Fibroblast of peridontal ligament (primary cell): ENCODE data around the gene SPATA16.
"Not testable (repeated sequence)": the region's sequence is repeated elsewhere in the genome, so short reads cannot be mapped to it uniquely, and the experiment has no call there.

Experiments
- DNase-seq: peaks from one replicate; pipeline ENCODE4 v3.0.0-alpha.2; 2010; ENCODE audit errors: extremely low read depth

The SPATA16 gene, protein sequence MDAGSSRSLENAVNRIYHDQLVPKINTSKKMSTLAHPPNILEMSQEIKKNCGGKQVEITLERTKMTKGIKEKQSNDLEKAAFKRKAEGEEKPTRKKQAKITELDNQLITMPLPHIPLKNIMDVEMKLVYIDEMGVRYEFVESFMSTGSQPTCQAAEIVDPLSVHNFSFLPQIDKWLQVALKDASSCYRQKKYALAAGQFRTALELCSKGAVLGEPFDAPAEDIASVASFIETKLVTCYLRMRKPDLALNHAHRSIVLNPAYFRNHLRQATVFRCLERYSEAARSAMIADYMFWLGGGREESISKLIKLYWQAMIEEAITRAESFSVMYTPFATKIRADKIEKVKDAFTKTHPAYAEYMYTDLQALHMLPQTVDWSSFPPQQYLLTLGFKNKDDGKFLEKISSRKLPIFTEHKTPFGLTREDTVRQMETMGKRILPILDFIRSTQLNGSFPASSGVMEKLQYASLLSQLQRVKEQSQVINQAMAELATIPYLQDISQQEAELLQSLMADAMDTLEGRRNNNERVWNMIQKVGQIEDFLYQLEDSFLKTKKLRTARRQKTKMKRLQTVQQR

DNA sequence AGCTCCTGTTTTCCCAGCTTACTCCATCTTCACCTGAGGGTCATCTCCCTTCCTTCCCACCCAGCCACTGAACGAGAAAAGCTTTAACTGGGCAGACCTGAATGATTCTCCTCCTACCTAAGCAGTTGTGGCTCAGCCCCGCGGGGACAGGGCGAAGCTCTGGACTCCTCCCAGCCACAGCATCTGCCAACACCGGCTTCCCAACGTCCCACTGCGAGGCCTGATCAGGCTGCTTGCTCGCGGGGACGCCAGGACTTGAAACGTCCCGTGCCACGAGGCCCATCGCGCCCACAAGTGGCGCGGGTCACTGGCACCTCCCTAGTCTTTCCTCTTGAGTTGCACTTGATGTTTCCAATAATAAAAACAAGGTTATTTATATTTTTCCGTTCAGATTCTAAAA is at the start of gene SPATA16:
TSS of gene SPATA16 (minus strand) at position 250 of the 400 bp plus-strand sequence. CDS start 23,504 bp downstream, outside the sequence.
- DNase-seq: no peak

- DNase-seq: not testable (repeated sequence)
These were observed 42.0 kb upstream of the SPATA16 start for GRCh38 chr3:173183022-173183421.

- DNase-seq: no peak
These were observed 32.6 kb upstream of the SPATA16 start for GRCh38 chr3:173173652-173174051.

- DNase-seq: not testable (repeated sequence)
These were observed 18.1 kb upstream of the SPATA16 start for GRCh38 chr3:173159139-173159538.

DNA sequence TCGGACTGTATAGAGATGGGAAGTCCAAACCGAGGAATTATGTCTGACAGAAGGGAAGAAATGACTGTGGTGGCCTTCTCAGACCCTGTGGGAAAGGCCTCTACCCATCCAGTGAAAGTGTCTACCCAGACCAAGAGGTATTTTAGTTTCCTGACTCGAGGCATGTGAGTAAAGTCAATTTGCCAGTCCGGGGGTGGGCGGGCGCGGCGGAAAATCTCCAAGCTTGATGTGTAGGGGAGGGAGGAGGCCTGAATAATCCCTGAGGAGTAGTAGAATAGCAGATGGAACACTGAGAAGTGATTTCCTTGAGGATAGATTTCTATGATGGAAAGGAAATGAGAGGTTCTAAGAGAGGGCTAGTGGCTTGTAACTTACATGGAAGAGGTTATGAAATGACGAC is 15.5 kb upstream of the SPATA16 start:
- DNase-seq: not testable (repeated sequence)

DNA sequence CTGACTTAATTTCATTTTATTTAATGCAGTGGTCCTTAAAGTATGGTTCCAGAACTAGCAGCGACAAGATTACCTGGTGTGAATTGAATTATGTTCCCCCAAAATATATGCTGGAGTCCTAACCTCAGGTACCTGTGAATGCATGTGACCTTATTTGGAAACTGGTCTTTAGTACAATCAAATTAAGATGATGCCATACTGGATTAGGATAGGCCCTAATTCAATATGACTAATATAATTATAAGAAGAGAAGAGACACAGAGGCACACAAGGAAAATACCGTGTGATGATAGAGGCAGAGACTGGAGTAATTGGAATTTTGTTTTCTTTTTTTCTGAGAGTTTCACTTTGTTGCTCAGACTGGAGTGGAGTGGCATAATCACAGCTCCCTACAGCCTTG is 12.6 kb upstream of the SPATA16 start:
- DNase-seq: no peak

- DNase-seq: no peak
These were observed 1.6 kb downstream of the SPATA16 start for GRCh38 chr3:173139420-173139819.

GRCh38 chr3:173138026-173138425 is 3.0 kb downstream of the SPATA16 start:
- no peak for DNase-seq

DNA sequence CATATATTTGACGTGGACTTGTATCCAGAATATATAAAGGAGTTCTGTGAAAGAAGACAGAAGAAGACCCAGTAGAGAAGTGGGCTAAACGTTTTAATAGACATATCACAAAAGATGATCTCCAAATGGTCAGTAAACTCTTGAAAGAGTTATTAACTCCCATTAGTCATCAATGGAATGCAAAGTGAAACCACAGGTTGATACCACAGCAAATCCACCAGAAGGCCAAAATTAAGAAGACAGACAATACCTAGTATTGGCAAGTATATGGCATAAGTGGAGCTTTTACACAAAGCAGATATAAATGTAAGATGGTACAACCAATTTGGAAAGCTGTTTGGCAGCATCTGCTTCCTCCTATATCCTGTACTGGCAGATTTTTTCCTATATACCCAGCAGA is 6.0 kb downstream of the SPATA16 start:
- no peak for DNase-seq

DNA sequence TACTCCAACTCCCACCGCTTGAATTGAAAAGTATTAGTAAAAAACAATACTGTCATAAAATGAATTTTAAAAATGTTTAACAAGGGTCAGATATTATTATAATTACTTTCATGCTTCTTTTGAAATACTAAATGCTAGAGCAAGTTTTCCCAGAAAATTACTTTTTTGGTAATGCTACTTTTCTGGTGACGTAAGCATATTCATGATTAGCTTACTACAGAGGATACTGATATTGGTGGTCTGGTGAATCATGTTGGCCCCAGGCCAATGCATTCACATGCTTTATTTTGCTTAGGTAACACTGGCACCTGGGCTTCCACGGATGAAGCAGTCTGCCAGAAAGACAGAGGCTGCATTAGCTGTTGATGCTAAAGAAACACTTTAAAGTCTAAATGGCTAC is 12.4 kb downstream of the SPATA16 start:
- DNase-seq: no peak

DNA sequence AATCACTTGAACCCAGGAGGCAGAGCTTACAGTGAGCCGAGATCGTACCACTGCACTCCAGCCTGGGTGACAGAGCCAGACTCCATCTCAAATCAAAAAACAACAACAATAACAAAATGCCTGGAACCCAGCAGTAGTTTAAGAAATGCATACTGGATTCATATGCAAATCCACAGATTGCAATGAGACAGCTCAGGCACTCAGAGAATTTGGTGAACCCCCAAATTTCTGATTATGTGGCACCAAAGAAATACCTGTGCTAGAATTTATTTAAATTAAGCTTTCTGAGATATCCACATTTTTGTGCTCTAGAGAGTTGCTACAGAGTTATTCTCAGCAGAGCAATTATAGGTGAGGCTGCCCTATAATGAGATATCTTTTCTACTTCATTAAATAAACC is 29.7 kb downstream of the SPATA16 start:
- DNase-seq: no peak

DNA sequence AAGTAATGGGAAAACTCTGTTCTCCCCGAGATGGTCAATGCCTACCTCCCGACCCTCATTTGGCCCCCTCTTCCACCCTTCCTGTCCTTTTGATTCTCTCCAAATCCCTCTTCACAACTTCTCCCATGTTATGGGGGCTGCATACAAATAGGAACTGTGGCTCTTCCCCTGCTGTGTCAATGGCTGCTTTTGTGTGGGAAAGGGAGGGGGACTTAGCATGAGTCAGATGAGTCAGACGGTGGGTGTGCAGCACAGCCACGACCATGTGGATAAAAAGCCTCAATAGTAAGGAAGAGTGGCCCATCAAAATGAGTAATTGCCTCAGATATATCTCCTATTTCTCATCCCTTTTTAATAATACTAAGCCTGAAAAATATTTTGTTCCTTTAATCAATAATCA is 31.9 kb downstream of the SPATA16 start:
- no peak for DNase-seq

- DNase-seq: no peak
These were observed 37.6 kb downstream of the SPATA16 start for GRCh38 chr3:173103469-173103868.

- DNase-seq: no peak
These were observed 42.1 kb downstream of the SPATA16 start for GRCh38 chr3:173098959-173099358.

- no peak for DNase-seq
These were observed 43.8 kb downstream of the SPATA16 start for GRCh38 chr3:173096994-173097785.

DNA sequence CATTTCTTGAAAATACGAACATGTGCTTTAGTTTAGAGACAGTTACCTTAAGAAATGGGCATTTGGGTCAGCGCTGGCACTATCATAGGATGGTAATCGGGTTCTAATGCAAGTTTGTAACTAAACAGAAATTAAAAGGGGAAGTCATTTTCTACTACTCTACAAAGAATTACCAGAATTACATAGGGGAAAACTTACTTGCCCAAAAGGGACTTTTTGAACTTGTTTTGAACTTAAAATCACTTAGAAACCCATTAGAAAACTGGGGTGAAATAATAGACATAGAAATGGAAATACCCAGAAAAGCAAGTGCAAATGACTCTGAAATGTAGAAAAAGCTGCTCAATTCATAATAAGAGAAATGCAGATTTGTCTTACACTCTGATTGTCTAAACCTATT is 44.9 kb downstream of the SPATA16 start:
- DNase-seq: no peak

DNA sequence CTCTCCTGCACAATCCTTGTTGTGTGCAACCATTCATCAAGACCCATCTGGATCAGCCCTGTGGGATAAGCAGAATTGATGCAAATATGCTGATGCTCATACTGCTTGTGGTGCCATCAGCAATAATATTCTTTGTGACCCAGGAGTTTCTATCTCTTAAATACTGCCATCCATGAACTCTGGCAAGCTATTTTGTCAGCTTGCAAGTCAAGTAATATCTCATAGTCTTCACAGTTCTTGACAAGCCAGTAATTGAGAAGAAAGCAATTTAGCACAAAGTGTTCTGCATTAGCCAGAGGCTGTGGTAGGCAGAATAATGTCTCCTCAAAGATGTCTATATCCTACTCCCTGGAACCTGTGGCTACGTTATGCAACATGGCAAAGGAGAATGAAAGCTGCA is 49.0 kb downstream of the SPATA16 start:
- no peak for DNase-seq

DNA sequence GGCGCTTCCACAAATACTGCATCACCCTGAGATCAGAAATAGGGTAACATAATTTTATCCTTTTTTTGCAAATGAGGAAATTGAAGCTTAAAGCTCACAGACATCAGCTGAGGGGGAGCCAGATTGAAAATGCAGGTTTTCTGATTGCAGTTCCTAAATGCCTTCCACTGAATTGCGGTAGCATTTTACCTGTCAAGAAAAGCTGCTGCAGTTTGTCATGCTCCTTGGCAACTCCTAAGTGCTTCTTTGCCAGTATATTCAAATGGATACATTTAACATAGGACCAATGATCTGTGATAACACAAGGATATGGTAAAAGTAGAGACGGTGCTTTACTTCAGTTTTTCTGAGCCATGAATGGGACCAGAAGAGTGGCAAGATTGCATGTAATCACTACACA is 50.5 kb downstream of the SPATA16 start:
- DNase-seq: no peak

- no peak for DNase-seq
These were observed 51.8 kb downstream of the SPATA16 start for GRCh38 chr3:173089283-173089682.

GRCh38 chr3:173078525-173078924 is 62.5 kb downstream of the SPATA16 start:
- no peak for DNase-seq

DNA sequence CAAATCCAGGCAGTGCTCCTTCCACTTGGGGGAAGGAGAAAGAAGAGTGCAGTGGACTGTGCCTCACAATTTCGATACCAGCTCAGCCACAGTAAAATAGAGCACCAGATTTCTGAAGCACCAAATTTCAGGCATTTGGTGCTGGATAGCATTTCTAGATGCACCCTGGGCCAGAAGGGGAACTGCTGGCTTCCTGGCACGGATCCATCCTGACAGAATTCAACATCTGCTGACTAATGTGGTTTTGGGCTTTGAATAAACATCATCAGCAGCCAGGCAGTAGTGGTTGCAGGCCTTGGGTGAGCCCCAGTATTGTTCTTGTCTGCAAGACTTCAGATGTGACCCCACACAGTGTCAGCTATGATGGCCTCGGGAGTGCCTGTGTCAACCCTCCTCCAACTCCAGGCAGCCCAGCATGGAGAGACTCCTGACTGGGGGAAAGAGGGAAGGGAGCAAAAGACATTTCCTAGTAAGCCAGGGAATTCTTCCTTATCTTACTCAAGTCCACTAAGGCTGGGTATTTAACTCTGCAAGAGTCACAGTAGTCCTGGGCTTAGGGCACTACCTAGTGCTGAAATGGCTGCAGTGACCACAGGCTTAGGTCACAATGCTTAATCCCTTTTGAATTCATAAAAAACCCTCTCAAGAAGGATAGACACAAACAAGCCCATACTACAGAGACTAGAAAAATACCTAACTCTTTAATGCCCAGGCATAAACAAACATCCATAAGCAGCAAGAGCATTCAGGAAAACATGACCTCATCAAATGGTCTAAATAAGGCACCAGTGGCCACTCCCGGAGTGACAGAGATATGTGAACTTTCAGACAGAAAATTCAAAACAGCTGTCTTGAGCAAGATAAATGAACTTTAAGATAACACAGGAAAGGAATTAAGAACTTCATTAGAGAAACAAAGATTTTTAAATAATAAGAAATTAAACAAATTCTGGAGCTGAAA is 74.7 kb downstream of the SPATA16 start:
- peak; percentile 80 for DNase-seq
